Mesothelial cell of epicardium (in vitro differentiated cells): ENCODE data around the gene TAF10. TPM values are rescaled to one million over a fixed set of nuclear protein-coding genes. Genes with fewer than 3 reads are reported as not detected.

Experiments used
- DNase-seq, 2 experiments: peaks; one replicate each; pipeline ENCODE4 v3.0.0; 2021; ENCODE audit warnings: low spot score in 2 of 2; ENCODE audit not compliant: unreplicated experiment in 2 of 2
- H3K27ac Mint-ChIP-seq: 2 replicates; pipeline ENCODE4 v1.8.0; 2021; ENCODE audit warnings: mixed read lengths
- H3K27me3 Mint-ChIP-seq: 2 replicates; pipeline ENCODE4 v1.8.0; 2021; ENCODE audit warnings: low read depth, mixed read lengths
- H3K36me3 Mint-ChIP-seq: 2 replicates; pipeline ENCODE4 v1.8.0; 2021; ENCODE audit warnings: mixed read lengths
- H3K4me1 Mint-ChIP-seq: 2 replicates; pipeline ENCODE4 v1.8.0; 2021; ENCODE audit warnings: mixed read lengths
- H3K4me3 Mint-ChIP-seq: 2 replicates; pipeline ENCODE4 v1.8.0; 2021; ENCODE audit warnings: mild to moderate bottlenecking, moderate library complexity, mixed read lengths
- H3K9me3 Mint-ChIP-seq: 2 replicates; pipeline ENCODE4 v1.8.0; 2021; ENCODE audit warnings: mixed read lengths
- CTCF ChIP-seq: fragments of 200-600 bp; sonication (generic); IDR thresholded peaks from one replicate; pipeline ENCODE4 v1.5.0; 2021; ENCODE audit warnings: antibody characterized with exemption; ENCODE audit not compliant: unreplicated experiment
- total RNA-seq: library from RNA; stranded (reverse); gene quantifications from 3 replicates; pipeline ENCODE4 v1.2.1, GENCODE V29; 2021

The TAF10 gene
- total RNA-seq, 1 donor from 2014 or later: 119 TPM

- Mint-ChIP-seq H3K4me3 (no peak overlapping the region), H3K9me3 (no peaks in the 10 kb centered on the region), H3K4me1 (no peaks in the 10 kb centered on the region), H3K27me3 (no peaks in the 10 kb centered on the region), H3K36me3 (peaks cover 3% of the 10 kb centered on the region), H3K27ac (no peak overlapping the region)
- TF ChIP-seq CTCF: no peak
- no peak for DNase-seq
Measured at GRCh38 chr11:6616596-6617250, 4.7 kb upstream of the TAF10 start.

GRCh38 chr11:6615882-6616585 is 4.0 kb upstream of the TAF10 start:
- Mint-ChIP-seq H3K36me3 (peaks cover 3% of the 10 kb centered on the region), H3K27ac (no peak overlapping the region), H3K27me3 (no peaks in the 10 kb centered on the region), H3K4me1 (peaks cover 5% of the 10 kb centered on the region), H3K4me3 (no peak overlapping the region), H3K9me3 (no peaks in the 10 kb centered on the region)
- TF ChIP-seq CTCF: no peak
- DNase-seq: no peak

GRCh38 chr11:6615046-6615445 is 3.0 kb upstream of the TAF10 start:
- H3K27me3 Mint-ChIP-seq: no peaks in the 10 kb centered on the region
- H3K27ac Mint-ChIP-seq: no peak overlapping the region
- no peak overlapping the region for H3K4me3 Mint-ChIP-seq
- H3K36me3 Mint-ChIP-seq: peaks cover 7% of the 10 kb centered on the region
- DNase-seq: no peak
- TF ChIP-seq CTCF: no peak
- H3K9me3 Mint-ChIP-seq: no peaks in the 10 kb centered on the region
- H3K4me1 Mint-ChIP-seq: peaks cover 8% of the 10 kb centered on the region

GRCh38 chr11:6614446-6614845 is 2.4 kb upstream of the TAF10 start:
- Mint-ChIP-seq H3K27me3 (no peaks in the 10 kb centered on the region), H3K4me3 (no peak overlapping the region), H3K4me1 (peaks cover 8% of the 10 kb centered on the region), H3K9me3 (no peaks in the 10 kb centered on the region), H3K27ac (no peak overlapping the region), H3K36me3 (peaks cover 13% of the 10 kb centered on the region)
- no peak for TF ChIP-seq CTCF
- no peak for DNase-seq

GRCh38 chr11:6613496-6613895 is 1.5 kb upstream of the TAF10 start:
- TF ChIP-seq CTCF: no peak
- Mint-ChIP-seq H3K4me1 (peaks cover 8% of the 10 kb centered on the region), H3K27ac (no peak overlapping the region), H3K27me3 (no peaks in the 10 kb centered on the region), H3K36me3 (peaks cover 19% of the 10 kb centered on the region), H3K9me3 (no peaks in the 10 kb centered on the region), H3K4me3 (no peak overlapping the region)
- no peak for DNase-seq
